GM19351 (cell line): ENCODE data around the gene LACRT.
"Not testable (repeated sequence)": the region's sequence is repeated elsewhere in the genome, so short reads cannot be mapped to it uniquely, and the experiment has no call there.

ENCODE experiments used
- ATAC-seq: cut with Tn5 transposase; IDR thresholded peaks from one replicate; pipeline ENCODE4 v1.9.1; 2021; ENCODE audit warnings: mild to moderate bottlenecking, moderate library complexity; ENCODE audit not compliant: unreplicated experiment

The LACRT gene, protein sequence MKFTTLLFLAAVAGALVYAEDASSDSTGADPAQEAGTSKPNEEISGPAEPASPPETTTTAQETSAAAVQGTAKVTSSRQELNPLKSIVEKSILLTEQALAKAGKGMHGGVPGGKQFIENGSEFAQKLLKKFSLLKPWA

GRCh38 chr12:54634795-54635194 lies at the start of gene LACRT:
TSS of gene LACRT (minus strand) at chr12:54634895. CDS start at chr12:54634841, 54 bp downstream.
- no peak for ATAC-seq

DNA sequence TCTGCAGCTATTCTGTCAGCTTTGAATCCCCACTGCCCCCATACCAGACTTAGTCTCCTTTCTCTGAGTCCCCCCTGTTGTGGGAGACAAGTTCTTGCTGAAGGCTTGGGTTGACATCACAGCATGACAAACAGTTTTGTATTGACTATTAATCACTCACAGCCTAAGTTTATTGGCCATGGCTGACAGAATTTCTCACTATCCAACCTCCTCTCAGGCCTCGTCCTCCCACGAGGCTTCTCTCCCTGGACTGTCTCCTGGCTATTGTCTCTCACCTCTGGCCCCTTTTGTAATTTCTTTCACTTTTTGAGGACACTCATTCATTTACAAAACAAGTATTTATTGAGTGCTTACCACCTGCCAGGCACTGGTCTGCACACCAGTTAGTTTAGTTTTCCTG lies 48.7 kb upstream of the LACRT start:
- ATAC-seq = no peak

DNA sequence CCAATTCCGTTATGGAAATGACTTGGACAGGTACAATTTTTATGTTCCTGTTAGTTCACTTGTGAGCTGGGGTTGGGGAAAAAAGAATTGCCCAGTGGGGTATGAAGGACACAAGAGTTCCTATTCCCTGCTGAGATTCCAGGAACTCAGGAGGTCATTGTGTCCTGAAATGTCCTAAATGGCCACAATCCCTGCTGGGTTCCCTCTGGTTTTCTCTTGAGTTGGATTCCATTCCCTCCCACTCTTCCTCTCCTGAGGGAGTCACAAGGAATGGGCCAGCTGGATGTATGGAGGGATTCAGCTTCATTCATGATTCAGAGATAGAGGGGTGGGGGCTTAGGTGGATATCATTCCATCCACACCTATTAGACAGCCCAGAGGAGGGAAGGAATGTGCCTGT lies 48.0 kb upstream of the LACRT start:
- ATAC-seq = no peak

DNA sequence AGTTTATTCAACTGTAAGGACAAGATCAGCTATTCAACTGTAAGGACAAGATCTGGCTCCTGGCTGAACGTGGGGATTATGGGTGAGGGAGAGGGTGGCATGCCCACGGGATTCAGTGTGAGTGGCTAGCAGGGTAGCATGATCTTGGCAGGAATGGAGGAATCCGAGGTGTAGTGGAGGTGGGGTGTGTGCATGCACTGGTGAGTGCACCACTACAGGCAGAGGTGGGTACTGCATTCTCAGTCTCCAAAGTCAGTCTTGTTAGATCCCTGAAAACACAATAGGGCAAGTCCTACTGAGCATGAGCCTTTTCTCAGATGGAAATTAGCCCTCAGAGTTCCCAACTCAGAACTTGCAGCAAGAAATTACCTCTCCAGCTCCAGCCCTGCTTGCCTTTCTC lies 45.7 kb upstream of the LACRT start:
- ATAC-seq = peak; percentile 96

DNA sequence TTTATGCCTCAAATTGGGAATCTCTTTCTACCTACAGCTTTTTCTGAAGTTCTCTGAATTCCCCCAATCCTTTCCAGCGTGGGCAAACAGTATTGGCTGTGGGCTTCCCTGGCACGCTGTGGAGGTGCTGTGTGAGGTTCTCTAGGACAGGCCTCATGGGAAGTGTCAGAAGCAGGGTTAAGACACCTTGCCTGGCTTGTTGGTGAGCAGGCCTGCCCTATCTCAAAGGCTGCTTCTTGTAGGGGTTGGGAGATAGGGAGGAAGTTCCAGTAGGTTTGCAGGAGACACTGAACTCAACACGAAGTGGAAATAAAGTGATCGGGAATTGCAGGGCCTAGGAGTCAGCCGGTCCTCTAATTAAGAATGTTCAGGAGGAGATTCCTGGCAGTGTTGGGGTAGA lies 43.4 kb upstream of the LACRT start:
- no peak for ATAC-seq

GRCh38 chr12:54667945-54668344 lies 33.2 kb upstream of the LACRT start:
- no peak for ATAC-seq

DNA sequence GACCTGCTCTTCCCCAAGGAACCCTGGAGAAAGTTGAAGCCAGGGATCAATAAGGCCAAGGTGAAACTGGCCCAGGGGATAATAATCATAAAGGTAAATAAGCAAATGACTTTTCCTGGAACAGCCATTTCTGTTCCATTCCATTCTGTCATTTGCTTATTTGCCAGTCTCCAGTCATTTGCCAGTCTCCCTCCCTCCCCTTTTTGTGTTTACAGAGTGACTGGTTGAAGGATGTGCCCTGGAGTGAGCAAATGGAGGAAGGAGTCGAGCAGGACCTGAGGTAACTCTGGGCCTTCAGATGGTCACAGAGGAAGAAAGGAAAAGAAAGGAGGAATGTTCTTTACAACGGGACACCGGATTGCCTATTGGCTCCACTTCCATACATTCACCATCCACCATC lies 31.3 kb upstream of the LACRT start:
- no peak for ATAC-seq

DNA sequence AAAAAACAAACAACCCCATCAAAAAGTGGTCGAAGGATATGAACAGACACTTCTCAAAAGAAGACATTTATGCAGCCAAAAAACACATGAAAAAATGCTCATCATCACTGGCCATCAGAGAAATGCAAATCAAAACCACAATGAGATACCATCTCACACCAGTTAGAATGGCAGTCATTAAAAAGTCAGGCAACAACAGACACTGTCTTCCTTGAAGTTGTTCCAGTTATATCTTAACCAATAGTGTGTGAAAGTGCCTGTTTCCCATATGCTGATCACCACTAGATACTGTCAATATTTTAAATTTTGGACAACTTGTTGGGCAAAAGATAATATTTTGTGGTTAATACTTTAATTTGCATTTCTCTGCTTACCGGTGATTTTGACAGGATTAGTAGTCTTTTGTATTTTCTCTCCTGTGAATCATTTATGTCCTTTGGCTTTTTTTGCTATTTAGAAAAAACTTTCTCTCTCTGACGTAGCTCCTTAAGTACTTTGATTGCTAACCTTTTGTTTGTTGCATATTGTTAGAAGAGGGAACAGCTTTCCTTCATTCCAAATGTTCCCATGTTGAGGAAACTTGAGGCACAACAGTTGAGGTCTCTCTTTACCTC lies 30.4 kb upstream of the LACRT start:
- ATAC-seq = not testable (repeated sequence)

GRCh38 chr12:54663603-54664002 lies 28.9 kb upstream of the LACRT start:
- ATAC-seq = no peak

DNA sequence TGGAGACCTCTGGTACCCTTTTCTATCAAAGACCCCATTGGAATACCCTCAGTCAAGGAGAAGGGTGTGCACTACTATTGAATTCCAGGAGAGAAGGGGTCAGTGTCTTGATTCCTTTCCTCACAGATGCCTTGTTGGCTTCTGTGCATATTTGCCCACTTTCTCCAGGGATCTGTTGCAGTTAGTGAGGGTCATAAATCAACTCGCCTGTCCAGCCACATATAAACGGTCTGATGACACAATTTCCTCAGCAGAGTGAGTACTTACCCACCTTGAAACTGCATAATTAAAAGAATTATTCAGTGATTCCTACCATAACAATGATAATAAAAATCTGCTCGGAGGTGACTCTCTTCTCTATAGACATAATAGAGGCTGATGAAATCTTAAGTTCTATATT lies 27.3 kb upstream of the LACRT start:
- no peak for ATAC-seq

- ATAC-seq = no peak
Observed at GRCh38 chr12:54661048-54661447, 26.4 kb upstream of the LACRT start.

- no peak for ATAC-seq
Observed at GRCh38 chr12:54660320-54660962, 25.7 kb upstream of the LACRT start.

GRCh38 chr12:54658306-54659264 lies 23.9 kb upstream of the LACRT start:
- ATAC-seq = peak; percentile 83

GRCh38 chr12:54657105-54657607 lies 22.5 kb upstream of the LACRT start:
- ATAC-seq = peak; percentile 47

DNA sequence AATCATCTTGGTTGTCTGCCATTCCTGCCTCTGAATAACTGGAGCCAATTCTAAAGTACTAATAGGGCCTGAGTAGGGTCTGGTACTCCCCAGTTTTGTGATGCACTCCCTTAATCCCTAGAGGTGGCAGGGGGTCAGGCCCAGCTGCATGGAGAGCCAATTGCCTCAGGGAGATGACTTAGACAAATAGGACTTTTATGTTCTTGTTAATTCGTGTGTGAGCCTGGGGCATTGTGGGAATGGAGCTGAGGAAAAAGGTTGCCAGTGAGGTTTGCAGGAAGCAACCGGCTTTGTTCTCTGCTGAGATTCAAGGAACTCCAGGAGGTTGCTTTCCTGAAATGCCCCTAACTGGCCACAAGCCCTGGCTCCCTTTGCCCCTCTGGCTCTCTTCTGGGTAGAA lies 20.2 kb upstream of the LACRT start:
- ATAC-seq = no peak

DNA sequence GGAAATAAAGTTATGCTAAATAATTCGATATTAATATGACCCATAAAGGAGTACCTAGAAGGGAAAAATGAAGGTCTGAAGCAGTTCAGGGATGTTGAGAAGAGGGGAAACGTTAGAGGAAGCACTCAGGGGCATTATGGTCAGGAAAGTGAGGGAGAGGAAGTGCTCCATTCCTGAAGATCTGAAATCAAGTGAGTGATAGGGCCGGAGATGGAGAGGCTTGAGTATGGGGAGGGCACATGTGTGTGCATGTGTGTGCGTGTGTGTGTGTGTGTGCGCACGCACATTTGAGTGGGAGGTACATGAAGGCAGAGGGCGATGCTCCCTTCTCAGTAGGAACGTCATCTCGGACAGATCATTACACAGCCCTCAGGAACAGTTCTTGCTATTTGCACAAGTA lies 18.3 kb upstream of the LACRT start:
- ATAC-seq = no peak

GRCh38 chr12:54650889-54651288 lies 16.2 kb upstream of the LACRT start:
- no peak for ATAC-seq

- ATAC-seq = no peak
Observed at GRCh38 chr12:54650409-54650808, 15.7 kb upstream of the LACRT start.

GRCh38 chr12:54649825-54650224 lies 15.1 kb upstream of the LACRT start:
- no peak for ATAC-seq

DNA sequence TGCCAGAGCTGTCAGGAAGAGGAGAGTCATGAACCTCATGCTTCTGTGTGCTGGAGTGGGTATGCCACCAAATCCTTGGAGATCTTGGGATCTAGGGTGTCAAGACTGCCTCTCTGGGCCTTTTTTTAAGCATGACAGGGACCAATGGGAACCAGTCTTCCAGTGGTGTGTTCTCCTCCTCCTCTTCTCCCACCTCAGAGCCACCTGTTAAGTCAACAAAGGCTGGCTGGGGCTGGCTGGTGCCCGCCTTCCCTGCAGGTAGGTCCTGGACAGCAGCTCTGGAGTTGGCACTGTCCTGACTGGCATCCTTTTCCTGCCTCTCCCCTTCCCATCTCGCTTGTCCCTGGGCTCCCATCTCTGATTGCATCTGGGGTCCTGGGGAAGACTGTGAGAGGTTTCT lies 13.6 kb upstream of the LACRT start, which contains the start of gene DCD:
TSS of gene DCD (minus strand) at position 101 of the 400 bp plus-strand sequence. CDS start at position 39, 62 bp downstream.
- no peak for ATAC-seq

- no peak for ATAC-seq
Observed at GRCh38 chr12:54641554-54641953, 6.9 kb upstream of the LACRT start.
